Mononuclear cell (primary cell): ENCODE results near the gene IFITM10. TPM values are rescaled to one million over a fixed set of nuclear protein-coding genes. Genes with fewer than 3 reads are reported as not detected.

Experiments
- H3K27me3 ChIP-seq: 2 replicates; pipeline ENCODE4 v1.6.0; 2011; ENCODE audit warnings: low read length, control low read depth; ENCODE audit not compliant: insufficient read depth
- H3K4me1 ChIP-seq: 2 replicates; pipeline ENCODE4 v1.5.1; 2011; ENCODE audit warnings: mild to moderate bottlenecking, low read length, control low read depth; ENCODE audit not compliant: insufficient read depth
- H3K4me3 ChIP-seq: 2 replicates; pipeline ENCODE4 v1.5.1; 2011; ENCODE audit warnings: mild to moderate bottlenecking, low read length, moderate library complexity
- H3K9me3 ChIP-seq: 2 replicates; pipeline ENCODE4 v1.5.1; 2011; ENCODE audit warnings: low read depth, mild to moderate bottlenecking, control low read depth, low read length
- total RNA-seq: library from RNA; depleted of rRNA; stranded (reverse); fragments of >200 nt; gene quantifications from one replicate; pipeline ENCODE4 v1.2.3, GENCODE V29; 2012

The IFITM10 gene
- total RNA-seq, 1 donor = 4.8 TPM

GRCh38 chr11:1780700-1781592 is 30.6 kb upstream of the IFITM10 start:
- no peaks in the 10 kb centered on the region for H3K9me3 ChIP-seq
- peaks cover 86% of the 10 kb centered on the region for H3K4me1 ChIP-seq
- no peaks in the 10 kb centered on the region for H3K27me3 ChIP-seq
- H3K4me3 ChIP-seq = no peak overlapping the region

GRCh38 chr11:1779806-1780699 is 29.7 kb upstream of the IFITM10 start:
- H3K4me1 ChIP-seq = peaks cover 78% of the 10 kb centered on the region
- H3K4me3 ChIP-seq = no peak overlapping the region
- H3K27me3 ChIP-seq = no peaks in the 10 kb centered on the region
- H3K9me3 ChIP-seq = no peaks in the 10 kb centered on the region

GRCh38 chr11:1779034-1779805 is 28.8 kb upstream of the IFITM10 start:
- peaks cover 81% of the 10 kb centered on the region for H3K4me1 ChIP-seq
- no peaks in the 10 kb centered on the region for H3K27me3 ChIP-seq
- H3K4me3 ChIP-seq = no peak overlapping the region
- no peaks in the 10 kb centered on the region for H3K9me3 ChIP-seq

- H3K27me3 ChIP-seq = no peaks in the 10 kb centered on the region
- no peak overlapping the region for H3K4me3 ChIP-seq
- H3K4me1 ChIP-seq = peaks cover 82% of the 10 kb centered on the region
- no peaks in the 10 kb centered on the region for H3K9me3 ChIP-seq
Observed at GRCh38 chr11:1778141-1778911, 27.9 kb upstream of the IFITM10 start.

GRCh38 chr11:1777737-1778136 is 27.3 kb upstream of the IFITM10 start:
- peaks cover 79% of the 10 kb centered on the region for H3K4me1 ChIP-seq
- no peaks in the 10 kb centered on the region for H3K27me3 ChIP-seq
- no peak overlapping the region for H3K4me3 ChIP-seq
- H3K9me3 ChIP-seq = no peaks in the 10 kb centered on the region

GRCh38 chr11:1776944-1777715 is 26.7 kb upstream of the IFITM10 start:
- Histone ChIP-seq H3K9me3 (no peaks in the 10 kb centered on the region), H3K4me3 (no peak overlapping the region), H3K4me1 (peaks cover 79% of the 10 kb centered on the region), H3K27me3 (no peaks in the 10 kb centered on the region)

GRCh38 chr11:1776331-1776851 is 26.0 kb upstream of the IFITM10 start:
- Histone ChIP-seq H3K4me1 (peaks cover 79% of the 10 kb centered on the region), H3K27me3 (no peaks in the 10 kb centered on the region), H3K9me3 (no peaks in the 10 kb centered on the region), H3K4me3 (no peak overlapping the region)

GRCh38 chr11:1774886-1775285 is 24.5 kb upstream of the IFITM10 start:
- Histone ChIP-seq H3K4me3 (no peak overlapping the region), H3K27me3 (no peaks in the 10 kb centered on the region), H3K9me3 (no peaks in the 10 kb centered on the region), H3K4me1 (peaks cover 79% of the 10 kb centered on the region)

GRCh38 chr11:1773994-1774550 is 23.7 kb upstream of the IFITM10 start:
- Histone ChIP-seq H3K9me3 (no peaks in the 10 kb centered on the region), H3K4me1 (peaks cover 78% of the 10 kb centered on the region), H3K27me3 (no peaks in the 10 kb centered on the region)

GRCh38 chr11:1773131-1773993 is 23.0 kb upstream of the IFITM10 start:
- no peaks in the 10 kb centered on the region for H3K9me3 ChIP-seq
- H3K27me3 ChIP-seq = no peaks in the 10 kb centered on the region
- peaks cover 73% of the 10 kb centered on the region for H3K4me1 ChIP-seq
- H3K4me3 ChIP-seq = no peak overlapping the region

More at GRCh38 chr11:1773994-1774550, 23.7 kb upstream of the IFITM10 start:
- no peak overlapping the region for H3K4me3 ChIP-seq

- H3K9me3 ChIP-seq = no peaks in the 10 kb centered on the region
- H3K27me3 ChIP-seq = no peaks in the 10 kb centered on the region
- no peak overlapping the region for H3K4me3 ChIP-seq
- H3K4me1 ChIP-seq = peaks cover 65% of the 10 kb centered on the region
Observed at GRCh38 chr11:1772270-1773130, 22.1 kb upstream of the IFITM10 start.

- Histone ChIP-seq H3K9me3 (no peaks in the 10 kb centered on the region), H3K4me3 (no peak overlapping the region), H3K27me3 (no peaks in the 10 kb centered on the region), H3K4me1 (peaks cover 57% of the 10 kb centered on the region)
Observed at GRCh38 chr11:1771700-1772099, 21.3 kb upstream of the IFITM10 start.
